Measurements from ENCODE around the gene FXYD2. TPM values are rescaled to one million over a fixed set of nuclear protein-coding genes. Genes with fewer than 3 reads are reported as not detected.

The FXYD2 gene
- total and polyA plus RNA-seq, 2 of the 13 experiments (the other 11 are each of a cell fraction or from before 2014, with no cell fraction given), result 45.9 to 106 TPM

DNA sequence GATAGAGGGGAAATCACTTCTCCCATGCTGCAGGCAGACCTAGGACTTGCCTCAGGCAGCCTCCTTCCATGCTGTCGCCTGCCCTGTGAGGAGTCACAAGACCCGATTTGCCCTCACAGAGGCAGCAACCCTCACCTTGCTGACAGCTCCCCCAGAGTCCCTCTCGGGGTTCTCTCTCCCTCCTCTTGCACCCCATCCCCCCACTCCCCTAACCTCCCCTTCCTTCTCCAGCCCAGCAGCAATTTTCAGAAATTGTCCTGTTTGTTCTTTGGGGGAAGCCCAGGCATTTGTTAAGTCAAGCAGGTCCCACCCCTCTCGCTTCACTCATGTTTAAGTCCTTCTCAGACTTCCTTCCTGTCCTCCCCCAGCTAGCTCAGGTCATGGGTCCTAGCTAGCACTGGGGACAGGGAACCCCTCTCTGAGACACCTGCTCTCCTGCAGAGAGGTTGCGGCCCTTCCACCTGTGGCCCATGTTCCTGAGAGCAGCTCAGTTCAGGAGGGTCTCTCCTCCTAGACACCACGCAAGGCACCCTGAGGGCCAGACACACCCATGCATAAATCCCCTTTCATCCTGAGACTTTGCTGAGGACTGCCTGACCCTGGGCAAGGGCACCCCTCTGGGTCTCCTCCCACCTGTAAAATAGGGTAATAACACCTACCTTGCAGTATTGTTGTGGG lies 6.3 kb upstream of the FXYD2 start (continued):
- TF ChIP-seq, protein P1, sequence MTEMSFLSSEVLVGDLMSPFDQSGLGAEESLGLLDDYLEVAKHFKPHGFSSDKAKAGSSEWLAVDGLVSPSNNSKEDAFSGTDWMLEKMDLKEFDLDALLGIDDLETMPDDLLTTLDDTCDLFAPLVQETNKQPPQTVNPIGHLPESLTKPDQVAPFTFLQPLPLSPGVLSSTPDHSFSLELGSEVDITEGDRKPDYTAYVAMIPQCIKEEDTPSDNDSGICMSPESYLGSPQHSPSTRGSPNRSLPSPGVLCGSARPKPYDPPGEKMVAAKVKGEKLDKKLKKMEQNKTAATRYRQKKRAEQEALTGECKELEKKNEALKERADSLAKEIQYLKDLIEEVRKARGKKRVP (CRISPR knock-in tag; IDR thresholded peaks at IDR 0.05), result no peak
- TF ChIP-seq NFE2L1 (CRISPR knock-in tag; IDR thresholded peaks at IDR 0.05; ENCODE audit: borderline replicate concordance) (no peak), ZSCAN22 (CRISPR knock-in tag; IDR thresholded peaks at IDR 0.05) (no peak), ZSCAN9 (CRISPR knock-in tag; IDR thresholded peaks at IDR 0.05; ENCODE audit: borderline replicate concordance) (no peak), ZNF33B (CRISPR knock-in tag; IDR thresholded peaks at IDR 0.05) (no peak), ZNF234 (CRISPR knock-in tag; conservative IDR thresholded peaks at IDR 0.05) (no peak), THYN1 (CRISPR knock-in tag; IDR thresholded peaks at IDR 0.05; ENCODE audit: borderline replicate concordance, low read depth) (no peak), RFXANK (CRISPR knock-in tag; IDR thresholded peaks at IDR 0.05) (no peak), ZNF652 (CRISPR knock-in tag; IDR thresholded peaks at IDR 0.05; ENCODE audit: borderline replicate concordance, low read depth) (no peak), MLLT10 (CRISPR knock-in tag; IDR thresholded peaks at IDR 0.05) (no peak), KLF9 (CRISPR knock-in tag; IDR thresholded peaks at IDR 0.05; ENCODE audit: low read depth) (no peak), ZNF10 (CRISPR knock-in tag; IDR thresholded peaks at IDR 0.05; ENCODE audit: borderline replicate concordance, low read depth) (no peak)
- TF ChIP-seq, protein P2, sequence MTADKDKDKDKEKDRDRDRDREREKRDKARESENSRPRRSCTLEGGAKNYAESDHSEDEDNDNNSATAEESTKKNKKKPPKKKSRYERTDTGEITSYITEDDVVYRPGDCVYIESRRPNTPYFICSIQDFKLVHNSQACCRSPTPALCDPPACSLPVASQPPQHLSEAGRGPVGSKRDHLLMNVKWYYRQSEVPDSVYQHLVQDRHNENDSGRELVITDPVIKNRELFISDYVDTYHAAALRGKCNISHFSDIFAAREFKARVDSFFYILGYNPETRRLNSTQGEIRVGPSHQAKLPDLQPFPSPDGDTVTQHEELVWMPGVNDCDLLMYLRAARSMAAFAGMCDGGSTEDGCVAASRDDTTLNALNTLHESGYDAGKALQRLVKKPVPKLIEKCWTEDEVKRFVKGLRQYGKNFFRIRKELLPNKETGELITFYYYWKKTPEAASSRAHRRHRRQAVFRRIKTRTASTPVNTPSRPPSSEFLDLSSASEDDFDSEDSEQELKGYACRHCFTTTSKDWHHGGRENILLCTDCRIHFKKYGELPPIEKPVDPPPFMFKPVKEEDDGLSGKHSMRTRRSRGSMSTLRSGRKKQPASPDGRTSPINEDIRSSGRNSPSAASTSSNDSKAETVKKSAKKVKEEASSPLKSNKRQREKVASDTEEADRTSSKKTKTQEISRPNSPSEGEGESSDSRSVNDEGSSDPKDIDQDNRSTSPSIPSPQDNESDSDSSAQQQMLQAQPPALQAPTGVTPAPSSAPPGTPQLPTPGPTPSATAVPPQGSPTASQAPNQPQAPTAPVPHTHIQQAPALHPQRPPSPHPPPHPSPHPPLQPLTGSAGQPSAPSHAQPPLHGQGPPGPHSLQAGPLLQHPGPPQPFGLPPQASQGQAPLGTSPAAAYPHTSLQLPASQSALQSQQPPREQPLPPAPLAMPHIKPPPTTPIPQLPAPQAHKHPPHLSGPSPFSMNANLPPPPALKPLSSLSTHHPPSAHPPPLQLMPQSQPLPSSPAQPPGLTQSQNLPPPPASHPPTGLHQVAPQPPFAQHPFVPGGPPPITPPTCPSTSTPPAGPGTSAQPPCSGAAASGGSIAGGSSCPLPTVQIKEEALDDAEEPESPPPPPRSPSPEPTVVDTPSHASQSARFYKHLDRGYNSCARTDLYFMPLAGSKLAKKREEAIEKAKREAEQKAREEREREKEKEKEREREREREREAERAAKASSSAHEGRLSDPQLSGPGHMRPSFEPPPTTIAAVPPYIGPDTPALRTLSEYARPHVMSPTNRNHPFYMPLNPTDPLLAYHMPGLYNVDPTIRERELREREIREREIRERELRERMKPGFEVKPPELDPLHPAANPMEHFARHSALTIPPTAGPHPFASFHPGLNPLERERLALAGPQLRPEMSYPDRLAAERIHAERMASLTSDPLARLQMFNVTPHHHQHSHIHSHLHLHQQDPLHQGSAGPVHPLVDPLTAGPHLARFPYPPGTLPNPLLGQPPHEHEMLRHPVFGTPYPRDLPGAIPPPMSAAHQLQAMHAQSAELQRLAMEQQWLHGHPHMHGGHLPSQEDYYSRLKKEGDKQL (CRISPR knock-in tag; IDR thresholded peaks at IDR 0.05; ENCODE audit: low read depth), result no peak
- TF ChIP-seq, protein P3, sequence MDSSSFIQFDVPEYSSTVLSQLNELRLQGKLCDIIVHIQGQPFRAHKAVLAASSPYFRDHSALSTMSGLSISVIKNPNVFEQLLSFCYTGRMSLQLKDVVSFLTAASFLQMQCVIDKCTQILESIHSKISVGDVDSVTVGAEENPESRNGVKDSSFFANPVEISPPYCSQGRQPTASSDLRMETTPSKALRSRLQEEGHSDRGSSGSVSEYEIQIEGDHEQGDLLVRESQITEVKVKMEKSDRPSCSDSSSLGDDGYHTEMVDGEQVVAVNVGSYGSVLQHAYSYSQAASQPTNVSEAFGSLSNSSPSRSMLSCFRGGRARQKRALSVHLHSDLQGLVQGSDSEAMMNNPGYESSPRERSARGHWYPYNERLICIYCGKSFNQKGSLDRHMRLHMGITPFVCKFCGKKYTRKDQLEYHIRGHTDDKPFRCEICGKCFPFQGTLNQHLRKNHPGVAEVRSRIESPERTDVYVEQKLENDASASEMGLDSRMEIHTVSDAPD (CRISPR knock-in tag; IDR thresholded peaks at IDR 0.05), result no peak
- TF ChIP-seq, protein P4, sequence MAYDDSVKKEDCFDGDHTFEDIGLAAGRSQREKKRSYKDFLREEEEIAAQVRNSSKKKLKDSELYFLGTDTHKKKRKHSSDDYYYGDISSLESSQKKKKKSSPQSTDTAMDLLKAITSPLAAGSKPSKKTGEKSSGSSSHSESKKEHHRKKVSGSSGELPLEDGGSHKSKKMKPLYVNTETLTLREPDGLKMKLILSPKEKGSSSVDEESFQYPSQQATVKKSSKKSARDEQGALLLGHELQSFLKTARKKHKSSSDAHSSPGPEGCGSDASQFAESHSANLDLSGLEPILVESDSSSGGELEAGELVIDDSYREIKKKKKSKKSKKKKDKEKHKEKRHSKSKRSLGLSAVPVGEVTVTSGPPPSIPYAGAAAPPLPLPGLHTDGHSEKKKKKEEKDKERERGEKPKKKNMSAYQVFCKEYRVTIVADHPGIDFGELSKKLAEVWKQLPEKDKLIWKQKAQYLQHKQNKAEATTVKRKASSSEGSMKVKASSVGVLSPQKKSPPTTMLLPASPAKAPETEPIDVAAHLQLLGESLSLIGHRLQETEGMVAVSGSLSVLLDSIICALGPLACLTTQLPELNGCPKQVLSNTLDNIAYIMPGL (CRISPR knock-in tag; IDR thresholded peaks at IDR 0.05; ENCODE audit: borderline replicate concordance in 1 of 2, low read depth in 1 of 2), result no peak

Data from HepG2 (cell line).